WTC11 (cell line): ENCODE results near the gene CFAP300.

ENCODE experiments used
- ATF2 ChIP-seq: sonication (generic); formaldehyde crosslinking; IDR thresholded peaks from 2 replicates; pipeline ENCODE4 v1.8.1; 2022; ENCODE audit warnings: low read depth, missing genetic modification reagents, borderline replicate concordance
- CTCF ChIP-seq: fragments of 200-600 bp; IDR thresholded peaks from 2 replicates; pipeline ENCODE4 v1.8.0; 2022; ENCODE audit warnings: antibody characterized with exemption
- E2F5 ChIP-seq: sonication (generic); formaldehyde crosslinking; IDR thresholded peaks from 2 replicates; pipeline ENCODE4 v1.8.1; 2022; ENCODE audit warnings: mild to moderate bottlenecking, moderate library complexity, missing genetic modification reagents
- ESRRA ChIP-seq: sonication (generic); formaldehyde crosslinking; IDR thresholded peaks from 2 replicates; pipeline ENCODE4 v1.8.1; 2022; ENCODE audit warnings: mild to moderate bottlenecking, missing genetic modification reagents, borderline replicate concordance
- MAX ChIP-seq: sonication (generic); formaldehyde crosslinking; IDR thresholded peaks from 2 replicates; pipeline ENCODE4 v1.8.0; 2022; ENCODE audit warnings: mild to moderate bottlenecking, missing genetic modification reagents
- SP1 ChIP-seq: sonication (generic); formaldehyde crosslinking; conservative IDR thresholded peaks from 2 replicates; pipeline ENCODE4 v1.8.1; 2022; ENCODE audit warnings: missing genetic modification reagents
- TEAD1 ChIP-seq: sonication (generic); formaldehyde crosslinking; IDR thresholded peaks from 2 replicates; pipeline ENCODE4 v1.8.0; 2022; ENCODE audit warnings: mild to moderate bottlenecking, missing genetic modification reagents
- USF2 ChIP-seq: sonication (generic); formaldehyde crosslinking; IDR thresholded peaks from 2 replicates; pipeline ENCODE4 v1.8.1; 2023; ENCODE audit warnings: mild to moderate bottlenecking, missing genetic modification reagents, moderate library complexity
- TF ChIP-seq, protein P1 (sequence below): fragments of 250-450 bp; sonication (Bioruptor Pico); IDR thresholded peaks from 2 replicates; pipeline ENCODE4 v2.1.2; 2022; ENCODE audit warnings: mild to moderate bottlenecking, moderate library complexity
- TF ChIP-seq, protein P2 (sequence below): sonication (generic); formaldehyde crosslinking; IDR thresholded peaks from 2 replicates; pipeline ENCODE4 v1.8.1; 2022; ENCODE audit warnings: mild to moderate bottlenecking, missing genetic modification reagents, moderate library complexity, borderline replicate concordance

GRCh38 chr11:102004220-102004619 lies 43.0 kb upstream of the CFAP300 start:
- TF ChIP-seq CTCF (no peak), ESRRA (CRISPR knock-in tag) (no peak), MAX (CRISPR knock-in tag) (no peak), USF2 (CRISPR knock-in tag) (no peak), ATF2 (CRISPR knock-in tag) (no peak), SP1 (CRISPR knock-in tag) (no peak), E2F5 (CRISPR knock-in tag) (no peak), TEAD1 (CRISPR knock-in tag) (no peak)
- TF ChIP-seq, protein P1, sequence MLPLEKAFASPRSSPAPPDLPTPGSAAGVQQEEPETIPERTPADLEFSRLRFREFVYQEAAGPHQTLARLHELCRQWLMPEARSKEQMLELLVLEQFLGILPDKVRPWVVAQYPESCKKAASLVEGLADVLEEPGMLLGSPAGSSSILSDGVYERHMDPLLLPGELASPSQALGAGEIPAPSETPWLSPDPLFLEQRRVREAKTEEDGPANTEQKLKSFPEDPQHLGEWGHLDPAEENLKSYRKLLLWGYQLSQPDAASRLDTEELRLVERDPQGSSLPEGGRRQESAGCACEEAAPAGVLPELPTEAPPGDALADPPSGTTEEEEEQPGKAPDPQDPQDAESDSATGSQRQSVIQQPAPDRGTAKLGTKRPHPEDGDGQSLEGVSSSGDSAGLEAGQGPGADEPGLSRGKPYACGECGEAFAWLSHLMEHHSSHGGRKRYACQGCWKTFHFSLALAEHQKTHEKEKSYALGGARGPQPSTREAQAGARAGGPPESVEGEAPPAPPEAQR = no peak
- TF ChIP-seq, protein P2, sequence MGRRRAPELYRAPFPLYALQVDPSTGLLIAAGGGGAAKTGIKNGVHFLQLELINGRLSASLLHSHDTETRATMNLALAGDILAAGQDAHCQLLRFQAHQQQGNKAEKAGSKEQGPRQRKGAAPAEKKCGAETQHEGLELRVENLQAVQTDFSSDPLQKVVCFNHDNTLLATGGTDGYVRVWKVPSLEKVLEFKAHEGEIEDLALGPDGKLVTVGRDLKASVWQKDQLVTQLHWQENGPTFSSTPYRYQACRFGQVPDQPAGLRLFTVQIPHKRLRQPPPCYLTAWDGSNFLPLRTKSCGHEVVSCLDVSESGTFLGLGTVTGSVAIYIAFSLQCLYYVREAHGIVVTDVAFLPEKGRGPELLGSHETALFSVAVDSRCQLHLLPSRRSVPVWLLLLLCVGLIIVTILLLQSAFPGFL = no peak
